ENCODE results near the gene SNRNP48. TPM values are rescaled to one million over a fixed set of nuclear protein-coding genes. Genes with fewer than 3 reads are reported as not detected.

Gene SNRNP48
- total RNA-seq, 1 donor from 2014 or later, result 9.3 TPM

DNA sequence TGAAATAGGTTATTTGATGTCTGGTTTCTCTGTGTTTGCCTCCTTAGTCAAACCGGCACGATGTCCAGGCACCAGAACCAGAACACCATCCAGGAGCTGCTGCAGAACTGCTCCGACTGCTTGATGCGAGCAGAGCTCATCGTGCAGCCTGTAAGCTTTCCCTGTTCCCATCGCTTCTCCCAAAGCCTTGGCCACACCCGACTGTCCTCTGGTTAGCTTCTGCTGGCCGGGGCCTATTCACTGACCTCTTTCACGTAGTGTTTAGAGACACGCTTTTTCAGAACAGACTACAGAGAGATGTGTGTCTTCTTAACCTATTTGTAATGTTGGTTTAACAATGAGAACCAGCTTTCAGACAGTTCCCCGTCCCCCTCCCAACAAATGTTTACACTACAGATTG, 34.3 kb upstream of the SNRNP48 start:
- Histone ChIP-seq H3K27ac (no peak overlapping the region), H3K4me3 (no peak overlapping the region), H3K27me3 (ENCODE audit: low read depth) (peaks cover 19% of the 10 kb centered on the region), H3K4me1 (no peaks in the 10 kb centered on the region), H3K36me3 (no peaks in the 10 kb centered on the region), H3K9me3 (no peaks in the 10 kb centered on the region)
- ATAC-seq (no peak), DNase-seq (no peak)
- TF ChIP-seq CTCF (IDR thresholded peaks at IDR 0.05), result no peak
- intact Hi-C loops (cut with DNase I), result no loop called here

DNA sequence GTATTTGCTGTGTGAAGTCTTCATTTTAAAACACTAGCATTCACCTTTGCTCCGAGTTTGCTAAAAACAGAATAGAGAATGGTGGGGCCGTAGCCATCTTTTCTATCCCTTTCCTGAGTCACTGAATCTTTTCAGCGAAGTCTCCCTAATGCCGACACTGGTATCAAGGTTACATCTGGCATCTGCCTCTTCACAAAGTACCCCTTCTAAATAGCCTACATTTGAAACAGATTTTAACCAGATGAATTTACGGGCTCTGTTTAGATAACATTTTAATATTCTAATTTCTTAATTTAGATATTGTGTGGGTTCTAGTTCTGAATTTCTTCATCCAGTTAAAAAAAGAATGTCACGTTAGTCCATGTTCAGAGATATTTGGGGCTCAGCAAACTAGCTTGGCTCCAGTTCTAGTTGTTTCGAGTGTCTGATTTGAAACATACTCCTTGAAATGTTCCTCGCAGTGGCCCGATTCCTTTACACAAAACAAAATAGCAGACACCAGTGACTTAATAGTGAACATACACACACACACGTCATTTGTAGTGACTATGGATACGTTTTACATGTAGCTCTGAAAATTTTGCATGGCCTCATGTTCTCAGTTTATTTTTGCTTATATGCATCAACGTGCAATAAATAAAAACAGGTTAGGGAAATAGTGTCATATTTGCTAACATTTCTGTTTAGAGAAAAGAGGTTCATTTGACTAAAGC, 33.4 kb upstream of the SNRNP48 start:
- ATAC-seq (no peak), DNase-seq (no peak)
- Histone ChIP-seq H3K4me1 (no peaks in the 10 kb centered on the region), H3K27me3 (ENCODE audit: low read depth) (peaks cover 16% of the 10 kb centered on the region), H3K4me3 (no peak overlapping the region), H3K27ac (no peak overlapping the region), H3K9me3 (no peaks in the 10 kb centered on the region), H3K36me3 (no peaks in the 10 kb centered on the region)
- no peak for TF ChIP-seq CTCF (IDR thresholded peaks at IDR 0.05)
- intact Hi-C loops (cut with DNase I), result no loop called here

DNA sequence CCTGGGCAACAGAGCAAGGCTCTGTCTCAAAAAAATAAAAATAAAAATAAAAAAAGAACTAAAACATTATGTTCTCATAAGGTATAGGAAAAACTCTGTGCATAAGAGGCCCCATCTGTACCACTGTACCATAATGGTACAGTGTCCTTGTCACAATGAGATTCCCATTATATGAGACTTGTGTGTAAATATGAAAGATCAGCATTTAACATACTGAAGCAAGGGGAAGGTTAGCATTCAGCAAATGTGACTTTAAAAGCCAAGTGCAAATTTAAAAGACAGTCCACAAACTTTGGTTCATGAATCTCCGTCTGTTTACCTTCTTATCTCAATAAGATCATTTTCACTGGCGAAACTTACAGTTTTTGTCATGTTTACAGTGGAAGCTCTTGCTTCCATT, 32.3 kb upstream of the SNRNP48 start:
- Histone ChIP-seq H3K9me3 (no peaks in the 10 kb centered on the region), H3K27ac (no peak overlapping the region), H3K4me1 (peaks cover 4% of the 10 kb centered on the region), H3K27me3 (ENCODE audit: low read depth) (peaks cover 9% of the 10 kb centered on the region), H3K36me3 (no peaks in the 10 kb centered on the region), H3K4me3 (no peak overlapping the region)
- DNase-seq (no peak), ATAC-seq (no peak)
- intact Hi-C loops (cut with DNase I), result no loop called here
- TF ChIP-seq CTCF (IDR thresholded peaks at IDR 0.05), result no peak

GRCh38 chr6:7558781-7559180, 31.2 kb upstream of the SNRNP48 start:
- no peak for TF ChIP-seq CTCF (IDR thresholded peaks at IDR 0.05)
- ATAC-seq (no peak), DNase-seq (no peak)
- no peaks in the 10 kb centered on the region for H3K36me3 ChIP-seq
- peaks cover 4% of the 10 kb centered on the region for H3K27me3 ChIP-seq (ENCODE audit: low read depth)
- no peak overlapping the region for H3K27ac ChIP-seq
- no peak overlapping the region for H3K4me3 ChIP-seq
- intact Hi-C loops (cut with DNase I), result no loop called here
- peaks cover 9% of the 10 kb centered on the region for H3K4me1 ChIP-seq
- no peaks in the 10 kb centered on the region for H3K9me3 ChIP-seq

DNA sequence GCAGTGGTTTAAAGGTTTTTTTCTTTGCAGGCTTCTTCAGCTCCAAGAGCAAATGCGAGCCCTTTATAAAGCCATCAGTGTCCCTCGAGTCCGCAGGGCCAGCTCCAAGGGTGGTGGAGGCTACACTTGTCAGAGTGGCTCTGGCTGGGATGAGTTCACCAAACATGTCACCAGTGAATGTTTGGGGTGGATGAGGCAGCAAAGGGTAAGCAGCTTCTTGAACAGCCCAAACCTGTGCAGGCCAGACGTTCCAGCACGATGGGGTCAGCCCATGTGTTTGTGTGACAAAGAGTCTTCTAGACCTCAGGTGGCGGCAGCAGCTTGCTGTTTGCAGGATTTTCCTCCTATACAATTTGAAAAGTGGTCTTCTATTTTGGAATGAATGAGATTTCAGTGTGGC, 30.8 kb upstream of the SNRNP48 start:
- peaks cover 9% of the 10 kb centered on the region for H3K4me1 ChIP-seq
- no peak for TF ChIP-seq CTCF (IDR thresholded peaks at IDR 0.05)
- H3K36me3 ChIP-seq, result no peaks in the 10 kb centered on the region
- intact Hi-C loops (cut with DNase I), result no loop called here
- H3K4me3 ChIP-seq, result no peak overlapping the region
- H3K27me3 ChIP-seq (ENCODE audit: low read depth), result peaks cover 4% of the 10 kb centered on the region
- ATAC-seq (no peak), DNase-seq (no peak)
- H3K9me3 ChIP-seq, result no peaks in the 10 kb centered on the region
- H3K27ac ChIP-seq, result no peak overlapping the region
